GM23338 (cell line): ENCODE measurements around the gene SSMEM1. TPM values are rescaled to one million over a fixed set of nuclear protein-coding genes. Genes with fewer than 3 reads are reported as not detected.

Source experiments
- ATAC-seq: fragments of 200-7000 bp; cut with Tn5 transposase; 3 replicates; pipeline ENCODE4 v1.9.1; 2020
- DNase-seq: peaks from one replicate; pipeline ENCODE4 v3.0.0-alpha.2; 2015; ENCODE audit warnings: low spot score
- H2AFZ ChIP-seq: fragments of 200-600 bp; sonication (generic); 2 replicates; pipeline ENCODE4 v1.8.0; 2016; ENCODE audit warnings: antibody characterized with exemption, mild to moderate bottlenecking, moderate library complexity
- H3F3A ChIP-seq: fragments of 200-600 bp; sonication (generic); replicated peaks from 2 replicates; pipeline ENCODE4 v1.8.0; 2017; ENCODE audit warnings: antibody characterized with exemption, mixed run types, low read depth
- H3K27ac ChIP-seq: fragments of 200-600 bp; sonication (generic); 2 replicates; pipeline ENCODE4 v1.6.1; 2016; ENCODE audit warnings: low read depth
- H3K27me3 ChIP-seq: fragments of 200-600 bp; sonication (generic); 2 replicates; pipeline ENCODE4 v1.8.0; 2016; ENCODE audit warnings: mild to moderate bottlenecking, mixed run types, moderate library complexity; ENCODE audit not compliant: insufficient read depth
- H3K36me3 ChIP-seq: fragments of 200-600 bp; sonication (generic); 2 replicates; pipeline ENCODE4 v1.8.0; 2016; ENCODE audit warnings: mild to moderate bottlenecking; ENCODE audit not compliant: insufficient read depth
- H3K4me1 ChIP-seq: fragments of 200-600 bp; sonication (generic); 2 replicates; pipeline ENCODE4 v1.8.0; 2016; ENCODE audit warnings: mild to moderate bottlenecking, moderate library complexity; ENCODE audit not compliant: insufficient read depth
- H3K4me2 ChIP-seq: fragments of 200-600 bp; sonication (generic); 2 replicates; pipeline ENCODE4 v1.7.1; 2017; ENCODE audit warnings: mixed run types
- H3K4me3 ChIP-seq: fragments of 200-600 bp; sonication (generic); 2 replicates; pipeline ENCODE4 v1.6.1; 2016; ENCODE audit warnings: mixed run types
- H3K79me2 ChIP-seq: fragments of 200-600 bp; sonication (generic); replicated peaks from 2 replicates; pipeline ENCODE4 v1.8.0; 2017; ENCODE audit warnings: mild to moderate bottlenecking; ENCODE audit not compliant: insufficient read depth
- H3K9me2 ChIP-seq: fragments of 200-600 bp; sonication (generic); 2 replicates; pipeline ENCODE4 v1.8.0; 2017; ENCODE audit not compliant: insufficient read depth
- H4K20me1 ChIP-seq: fragments of 200-600 bp; sonication (generic); replicated peaks from 2 replicates; pipeline ENCODE4 v1.8.0; 2017; ENCODE audit warnings: mild to moderate bottlenecking; ENCODE audit not compliant: insufficient read depth
- H3K27ac Mint-ChIP-seq: 2 replicates; pipeline ENCODE4 v1.8.0; 2020; ENCODE audit warnings: inconsistent platforms, mild to moderate bottlenecking, moderate library complexity, mixed read lengths
- H3K27me3 Mint-ChIP-seq: 3 replicates; pipeline ENCODE4 v1.8.0; 2022; ENCODE audit warnings: low read depth, mild to moderate bottlenecking, moderate library complexity, mixed read lengths, inconsistent platforms; ENCODE audit not compliant: insufficient read depth, poor library complexity
- H3K36me3 Mint-ChIP-seq: 3 replicates; pipeline ENCODE4 v1.8.0; 2021; ENCODE audit warnings: low read depth, mild to moderate bottlenecking, inconsistent platforms, moderate library complexity, mixed read lengths
- H3K4me1 Mint-ChIP-seq: 3 replicates; pipeline ENCODE4 v1.8.0; 2020; ENCODE audit warnings: mild to moderate bottlenecking, inconsistent platforms, mixed read lengths
- H3K4me3 Mint-ChIP-seq: 3 replicates; pipeline ENCODE4 v1.8.0; 2021; ENCODE audit warnings: moderate library complexity, mild to moderate bottlenecking, inconsistent platforms, mixed read lengths
- H3K9me3 Mint-ChIP-seq: 3 replicates; pipeline ENCODE4 v1.8.0; 2020; ENCODE audit warnings: moderate library complexity, mild to moderate bottlenecking, inconsistent platforms, mixed read lengths
- CREB1 ChIP-seq: fragments of 250-450 bp; sonication (Bioruptor Pico); IDR thresholded peaks from 2 replicates; pipeline ENCODE4 v1.5.0; 2020; ENCODE audit warnings: low read depth, mild to moderate bottlenecking, moderate library complexity
- ETS1 ChIP-seq: IDR thresholded peaks from 2 replicates; pipeline ENCODE4 v1.6.1; 2016; ENCODE audit warnings: antibody characterized with exemption
- EZH2 ChIP-seq: fragments of 200-600 bp; sonication (generic); IDR thresholded peaks from one replicate; pipeline ENCODE4 v1.8.0; 2017; ENCODE audit warnings: antibody characterized with exemption, mild to moderate bottlenecking, low read depth; ENCODE audit not compliant: unreplicated experiment
- EZH2phosphoT487 ChIP-seq: fragments of 200-600 bp; sonication (generic); IDR thresholded peaks from one replicate; pipeline ENCODE4 v1.8.1; 2018; ENCODE audit warnings: antibody characterized with exemption; ENCODE audit not compliant: unreplicated experiment
- JUNB ChIP-seq: IDR thresholded peaks from one replicate; pipeline ENCODE4 v1.6.1; 2016; ENCODE audit warnings: antibody characterized with exemption; ENCODE audit not compliant: unreplicated experiment
- NANOG ChIP-seq: IDR thresholded peaks from 2 replicates; pipeline ENCODE4 v1.6.1; 2016; ENCODE audit warnings: antibody characterized with exemption, borderline replicate concordance
- POLR2AphosphoS5 ChIP-seq: IDR thresholded peaks from 2 replicates; pipeline ENCODE4 v1.6.1; 2016; ENCODE audit warnings: antibody characterized with exemption, low read depth
- STAT1 ChIP-seq: IDR thresholded peaks from one replicate; pipeline ENCODE4 v1.6.1; 2016; ENCODE audit warnings: antibody characterized with exemption; ENCODE audit not compliant: unreplicated experiment
- ZNF114 ChIP-seq: fragments of 250-450 bp; sonication (Bioruptor Pico); IDR thresholded peaks from 2 replicates; pipeline ENCODE4 v1.5.0; 2020; ENCODE audit warnings: mild to moderate bottlenecking, moderate library complexity
- ZNF331 ChIP-seq: fragments of 250-450 bp; sonication (Bioruptor Pico); IDR thresholded peaks from 2 replicates; pipeline ENCODE4 v1.5.0; 2020; ENCODE audit warnings: low read depth, mild to moderate bottlenecking, moderate library complexity
- ZNF462 ChIP-seq: fragments of 250-450 bp; sonication (Bioruptor Pico); IDR thresholded peaks from 2 replicates; pipeline ENCODE4 v1.5.0; 2020; ENCODE audit warnings: mild to moderate bottlenecking, moderate library complexity
- polyA plus RNA-seq: library from polyadenylated mRNA; unstranded; fragments of >200 nt; fragmentation: Nextera tagmentation; extraction: Ambion mirVana; gene quantifications from 2 replicates; pipeline ENCODE4 v1.2.1, GENCODE V29; 2016
- total RNA-seq: library from RNA; depleted of rRNA; stranded (reverse); fragments of >200 nt; shearing (Covaris generic); gene quantifications from 2 replicates; pipeline ENCODE4 v1.2.3, GENCODE V29; 2014

Gene SSMEM1
- total and polyA plus RNA-seq, 2 experiments from 2014 or later, result not detected

GRCh38 chr7:130181263-130181605, 26.4 kb upstream of the SSMEM1 start:
- peaks cover 56% of the 10 kb centered on the region for H3K36me3 Mint-ChIP-seq
- Histone ChIP-seq H3K9me2 (no peaks in the 10 kb centered on the region), H3K4me2 (no peak overlapping the region), H4K20me1 (peaks cover 2% of the 10 kb centered on the region; the same call in 1 of the 2 replicates), H3K79me2 (no peaks in the 10 kb centered on the region), H2AFZ (no peak overlapping the region), H3K27me3 (no peaks in the 10 kb centered on the region), H3K36me3 (peaks cover 26% of the 10 kb centered on the region), H3K27ac (no peak overlapping the region), H3F3A (no peaks in the 10 kb centered on the region), H3K4me3 (no peak overlapping the region), H3K4me1 (no peaks in the 10 kb centered on the region)
- TF ChIP-seq EZH2 (no peak), JUNB (no peak), POLR2AphosphoS5 (no peak), NANOG (no peak), ZNF114 (CRISPR knock-in tag) (no peak), STAT1 (no peak), CREB1 (no peak), EZH2phosphoT487 (no peak), ETS1 (no peak), ZNF462 (CRISPR knock-in tag) (no peak), ZNF331 (no peak)
- ATAC-seq, result no peak
- no peak overlapping the region for H3K4me3 Mint-ChIP-seq
- H3K9me3 Mint-ChIP-seq, result no peaks in the 10 kb centered on the region
- no peak for DNase-seq
- H3K27ac Mint-ChIP-seq, result no peak overlapping the region
- H3K27me3 Mint-ChIP-seq, result no peaks in the 10 kb centered on the region
- no peaks in the 10 kb centered on the region for H3K4me1 Mint-ChIP-seq
